NCI-H2196 treated with DMSO at 0.1 percent for 48 hours (cell line): ENCODE data around the gene GPR25.
A peak's percentile ranks its signal among the peaks of the same experiment; 100 is the strongest.
"Not testable (repeated sequence)": the region's sequence is repeated elsewhere in the genome, so short reads cannot be mapped to it uniquely, and the experiment has no call there.

ENCODE experiments used
- DNase-seq: peaks from one replicate; lab custom pipeline; 2025; ENCODE audit not compliant: unreplicated experiment; lab: John Stamatoyannopoulos, UW

GPR25 gene

DNA sequence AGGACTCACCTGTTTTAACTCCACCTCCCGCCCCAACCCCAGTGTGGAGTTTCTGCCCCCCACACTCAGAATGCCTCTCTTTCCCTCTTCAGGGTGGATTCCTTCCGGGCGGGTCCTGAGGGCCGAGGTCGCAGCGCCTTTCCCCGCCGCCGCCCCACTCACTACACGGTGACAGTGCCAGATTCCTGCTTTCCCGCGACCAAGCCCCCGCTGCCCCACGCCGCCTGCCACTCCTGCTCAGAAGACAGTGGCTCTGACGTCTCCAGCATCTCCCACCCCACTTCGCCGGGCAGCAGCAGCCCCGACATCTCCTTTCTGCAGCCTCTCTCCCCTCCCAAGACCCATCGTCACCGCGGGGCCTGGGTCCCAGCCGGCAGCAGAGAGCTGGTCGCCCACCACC, 38.6 kb downstream of the GPR25 start:
- DNase-seq, result no peak

DNA sequence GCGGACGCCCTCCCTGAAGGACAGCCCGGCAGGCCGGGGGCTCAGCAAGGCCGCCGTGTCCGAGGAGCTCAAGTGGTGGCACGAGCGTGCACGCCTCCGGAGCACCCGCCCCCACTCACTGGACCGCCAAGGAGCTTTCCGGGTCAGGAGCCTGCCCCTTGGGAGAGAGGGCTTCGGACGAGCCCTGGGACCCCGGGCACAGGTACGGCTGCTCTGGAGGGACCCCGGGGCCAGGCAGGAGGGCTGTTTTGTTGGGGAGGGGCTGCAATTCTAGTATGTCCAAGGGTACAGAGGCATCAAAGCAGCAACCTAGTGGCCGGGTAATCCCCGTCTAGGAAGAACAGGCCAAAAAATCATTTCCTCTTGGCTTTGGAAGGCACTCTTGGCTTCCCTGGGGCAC, 39.2 kb downstream of the GPR25 start:
- not testable (repeated sequence) for DNase-seq

DNA sequence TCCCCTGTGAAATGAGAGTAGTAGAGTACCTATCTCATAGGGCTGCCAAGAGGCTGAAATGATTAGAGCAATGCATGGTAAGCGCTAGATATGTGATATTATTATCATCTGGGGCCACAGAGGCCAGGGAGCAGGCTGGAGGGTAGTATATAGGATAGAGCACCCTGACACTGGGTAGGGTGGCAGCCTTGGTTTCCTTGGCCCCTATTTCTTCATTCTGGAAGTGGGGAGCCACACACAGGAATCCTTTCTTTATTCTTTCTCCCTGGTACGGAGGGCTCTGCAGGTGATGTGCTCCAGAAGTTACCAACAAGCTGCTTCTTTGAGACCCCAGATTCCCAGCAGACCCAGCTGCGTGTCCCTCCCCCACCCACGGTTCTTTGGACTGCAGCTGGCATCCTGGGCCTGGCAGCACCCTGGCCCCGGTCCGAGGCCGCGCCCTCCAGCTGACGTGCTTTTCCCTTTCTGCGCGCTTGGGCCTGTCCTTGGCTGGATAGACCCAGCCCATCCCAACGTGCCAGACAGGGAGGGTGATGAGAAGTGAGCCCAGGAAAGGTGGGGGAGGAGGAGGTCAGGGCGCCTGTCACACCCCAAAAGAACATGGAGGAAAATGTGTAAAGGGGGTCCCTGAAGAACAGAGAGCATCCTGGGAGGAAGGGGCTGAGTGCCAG, 40.1 kb downstream of the GPR25 start:
- DNase-seq, result peak; percentile 20

DNA sequence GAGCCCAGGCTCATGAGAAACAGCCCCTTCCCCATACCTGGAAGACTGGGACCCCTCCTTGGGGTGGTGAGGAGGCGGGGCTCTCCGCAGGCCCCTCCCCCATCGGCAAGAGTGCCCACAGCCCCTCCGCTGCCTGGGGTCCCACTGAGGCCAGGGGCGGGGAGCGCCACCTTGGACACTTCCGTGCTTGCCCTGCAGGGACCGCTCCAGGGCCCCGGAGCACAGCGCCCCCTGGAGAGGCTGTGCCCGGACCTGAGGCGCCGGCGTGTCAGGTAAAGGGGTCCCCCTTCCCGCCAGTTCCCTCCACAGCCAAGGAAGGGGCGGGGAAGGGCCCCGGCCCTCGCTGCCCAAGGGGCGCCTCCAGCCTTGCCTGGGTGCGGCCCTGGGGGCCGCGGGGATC, 43.4 kb downstream of the GPR25 start:
- DNase-seq, result no peak

DNA sequence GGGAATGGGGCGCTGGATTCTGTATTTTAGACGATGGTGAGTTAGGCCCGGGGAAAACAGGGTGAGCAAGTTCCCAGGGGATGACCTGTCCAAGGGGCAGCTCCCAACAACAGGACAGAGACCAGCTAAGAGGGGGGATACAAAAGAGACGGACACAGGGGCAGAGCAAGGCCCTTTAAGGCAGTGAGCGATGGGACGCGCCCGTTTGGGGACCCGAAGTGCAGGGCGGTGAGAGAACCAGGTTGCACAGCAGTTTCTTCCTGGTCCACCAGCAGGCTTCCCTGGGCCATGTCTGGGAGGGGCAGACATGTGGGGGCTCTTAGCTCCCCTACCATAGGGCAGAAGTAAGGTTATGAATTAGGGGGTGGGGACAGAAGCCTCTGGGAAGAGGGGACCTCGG, 43.9 kb downstream of the GPR25 start:
- no peak for DNase-seq

DNA sequence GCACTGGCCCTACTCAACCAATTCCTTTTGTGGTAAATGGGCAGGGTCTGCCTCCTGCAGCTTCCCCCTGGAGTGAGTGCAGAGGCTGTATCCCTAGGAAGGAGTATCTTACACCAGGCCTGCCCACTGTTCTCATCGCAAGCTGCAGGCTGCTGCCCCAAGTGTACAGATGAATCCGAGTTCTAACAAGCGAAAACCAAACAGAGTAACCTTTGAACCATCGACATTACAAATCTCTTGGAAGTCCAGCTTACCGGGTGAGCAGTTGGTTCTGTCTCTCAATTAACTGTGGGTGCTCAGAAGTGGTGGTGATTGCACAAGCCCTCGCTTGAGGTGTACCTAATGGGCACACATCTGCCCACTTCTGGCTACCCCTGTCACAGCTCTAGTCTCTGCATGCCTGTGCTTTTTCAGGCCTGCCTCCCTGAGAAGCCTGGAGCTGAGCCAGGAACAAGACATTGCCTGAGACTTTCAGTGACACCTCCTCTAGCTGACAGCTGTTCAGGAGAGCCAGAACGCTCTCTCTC, 44.6 kb downstream of the GPR25 start:
- DNase-seq, result no peak

DNA sequence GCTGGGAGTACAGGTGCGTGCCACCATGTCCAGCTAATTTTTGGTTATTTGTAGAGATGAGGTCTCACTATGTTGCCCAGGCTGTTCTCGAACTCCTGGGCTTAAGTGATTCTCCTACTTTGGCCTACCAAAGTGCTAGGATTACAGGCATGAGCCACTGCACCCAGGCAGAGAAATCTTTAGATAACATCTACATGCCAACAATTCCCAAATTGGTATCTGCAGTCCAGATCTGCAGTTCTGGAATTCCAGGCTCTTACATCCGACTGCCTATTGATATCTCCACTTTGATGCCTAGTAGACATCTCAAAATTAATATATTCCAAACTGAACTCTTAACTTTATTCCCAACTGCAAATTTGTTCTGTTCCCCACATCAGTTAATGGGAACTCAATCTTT, 45.2 kb downstream of the GPR25 start:
- DNase-seq, result no peak

DNA sequence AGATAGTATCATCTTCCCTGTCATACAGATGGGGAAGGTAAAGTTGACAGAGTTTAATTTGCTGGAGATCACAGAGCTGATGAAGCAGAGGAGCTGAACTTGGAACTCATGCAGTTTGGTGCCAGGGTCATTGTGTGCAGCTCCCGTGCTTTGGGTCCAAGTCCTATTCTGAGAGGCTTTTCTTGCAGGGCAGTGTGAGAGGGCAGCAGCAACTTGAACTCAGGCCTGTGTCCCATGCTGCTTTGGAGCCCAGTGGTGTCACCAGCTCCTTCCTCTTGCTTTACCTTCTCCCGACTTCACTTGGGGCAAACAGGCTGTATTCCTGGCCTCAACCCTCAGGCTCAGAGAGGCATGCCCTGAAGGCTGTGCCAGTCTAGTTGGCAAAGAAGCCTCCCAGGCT, 46.6 kb downstream of the GPR25 start:
- DNase-seq, result no peak

DNA sequence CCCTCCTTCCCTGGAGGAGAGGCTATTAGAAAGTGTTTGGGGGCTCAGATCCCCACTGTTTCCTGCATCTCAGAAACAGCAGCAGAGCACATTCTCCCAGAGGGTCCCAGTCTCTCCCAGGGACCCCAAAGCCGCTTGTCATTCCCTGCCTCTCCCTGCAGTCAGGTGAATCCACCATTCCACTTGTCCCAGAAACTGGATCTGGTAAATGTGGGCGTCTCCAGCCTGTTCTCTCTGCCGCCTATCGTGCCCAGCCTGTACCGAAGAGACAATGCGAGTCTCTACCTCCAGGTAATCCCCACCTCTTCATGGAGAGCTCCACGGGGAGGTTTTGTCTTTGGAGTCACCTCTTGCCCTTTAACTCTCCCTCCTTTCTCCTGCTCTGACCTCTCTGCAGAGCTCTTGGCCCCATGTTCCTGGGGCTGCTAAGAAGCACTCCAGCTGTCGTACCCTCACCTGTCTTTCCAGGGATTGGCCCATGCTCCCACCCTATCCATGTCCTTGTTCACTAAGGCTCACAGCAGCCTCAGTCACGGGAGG, 48.9 kb downstream of the GPR25 start:
- no peak for DNase-seq

DNA sequence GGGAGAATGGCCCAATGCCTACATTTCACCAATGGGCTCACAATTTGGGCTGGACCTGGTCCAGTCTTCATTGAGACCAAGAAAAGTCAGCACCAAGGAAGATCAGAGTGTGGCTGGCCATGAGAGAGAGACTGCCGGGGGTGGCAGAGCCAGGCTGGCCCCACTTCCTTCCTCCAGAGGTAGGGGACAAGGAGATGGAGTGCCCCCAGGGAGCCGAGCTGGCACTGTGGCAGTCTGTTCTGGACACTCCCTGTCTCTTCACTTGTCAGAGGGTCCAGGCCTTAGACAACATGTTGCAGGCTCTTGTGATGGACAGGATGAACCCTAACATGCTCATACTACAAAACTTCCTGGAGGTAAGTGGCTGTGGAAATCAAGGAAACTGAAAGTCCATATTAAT, 49.6 kb downstream of the GPR25 start:
- DNase-seq, result no peak

DNA sequence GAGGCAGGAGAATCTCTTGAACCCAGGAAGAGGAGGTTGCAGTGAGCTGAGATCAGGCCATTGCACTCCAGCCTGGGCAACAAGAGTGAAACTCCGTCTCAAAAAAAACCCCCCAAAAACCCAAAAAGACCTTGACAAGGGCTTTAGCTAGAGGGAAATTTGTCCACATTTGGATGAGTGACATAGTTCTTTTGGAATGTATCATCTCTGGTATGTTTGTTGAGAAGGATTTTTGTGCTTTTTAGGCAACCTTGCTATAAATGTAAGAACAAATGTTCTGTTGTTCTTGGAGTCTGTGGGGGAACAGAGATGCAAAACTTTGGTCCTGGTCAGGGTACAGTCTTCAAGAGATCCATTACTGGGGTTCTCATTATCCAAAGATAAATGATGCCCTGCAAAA, 50.8 kb downstream of the GPR25 start:
- DNase-seq, result no peak
